ENCODE data around the gene HLA-DRB1.

The HLA-DRB1 gene

DNA sequence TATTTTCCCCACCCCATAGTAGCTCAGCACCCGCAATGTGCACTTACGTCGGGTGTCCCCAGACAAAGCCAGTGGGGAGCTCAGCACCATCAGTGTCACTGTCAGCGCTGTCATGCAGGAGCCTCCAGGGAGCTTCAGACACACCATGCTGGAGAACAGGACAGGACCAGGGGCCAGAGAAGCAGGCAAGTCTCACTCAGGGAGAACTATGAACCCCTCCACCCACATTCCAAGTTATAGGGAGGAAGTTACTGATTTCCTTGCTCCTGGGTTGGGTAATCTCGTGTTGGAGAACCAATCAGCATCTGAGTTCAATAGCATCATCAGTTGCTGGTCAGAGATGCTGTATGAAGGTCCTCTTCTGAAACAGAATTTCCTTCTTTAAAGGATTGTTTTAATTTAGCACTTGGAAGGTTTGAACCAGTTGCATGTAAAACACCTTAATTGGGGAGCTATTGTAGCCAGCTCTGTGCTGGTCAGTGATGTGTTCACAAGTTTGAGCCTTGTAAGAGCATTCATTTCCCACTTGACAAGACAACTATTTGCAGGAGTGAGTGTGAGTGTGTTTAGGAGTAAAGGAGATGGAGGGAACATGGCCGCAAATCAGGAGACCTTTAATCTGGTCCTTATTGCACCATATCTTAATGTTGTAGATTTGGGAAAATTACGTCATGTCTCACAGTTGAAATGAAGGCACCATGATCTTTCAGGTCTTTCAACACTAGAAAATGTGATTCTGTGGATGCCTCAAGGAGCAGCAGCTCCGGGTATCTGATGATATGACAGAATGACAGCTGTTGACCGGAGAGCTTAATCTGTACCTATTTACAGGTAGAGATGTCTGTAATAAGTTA is at the start of gene HLA-DRB1:
Gene HLA-DRB1 (minus strand): TSS at position 253 of the 854 bp plus-strand sequence. CDS start 106 bp downstream, at position 147.
- no peak for TF ChIP-seq GATA3 (IDR thresholded peaks at IDR 0.05; ENCODE audit: low read depth, low read length)
- no peak for TF ChIP-seq GATA2 (IDR thresholded peaks at IDR 0.05; ENCODE audit: low read depth, low read length)

DNA sequence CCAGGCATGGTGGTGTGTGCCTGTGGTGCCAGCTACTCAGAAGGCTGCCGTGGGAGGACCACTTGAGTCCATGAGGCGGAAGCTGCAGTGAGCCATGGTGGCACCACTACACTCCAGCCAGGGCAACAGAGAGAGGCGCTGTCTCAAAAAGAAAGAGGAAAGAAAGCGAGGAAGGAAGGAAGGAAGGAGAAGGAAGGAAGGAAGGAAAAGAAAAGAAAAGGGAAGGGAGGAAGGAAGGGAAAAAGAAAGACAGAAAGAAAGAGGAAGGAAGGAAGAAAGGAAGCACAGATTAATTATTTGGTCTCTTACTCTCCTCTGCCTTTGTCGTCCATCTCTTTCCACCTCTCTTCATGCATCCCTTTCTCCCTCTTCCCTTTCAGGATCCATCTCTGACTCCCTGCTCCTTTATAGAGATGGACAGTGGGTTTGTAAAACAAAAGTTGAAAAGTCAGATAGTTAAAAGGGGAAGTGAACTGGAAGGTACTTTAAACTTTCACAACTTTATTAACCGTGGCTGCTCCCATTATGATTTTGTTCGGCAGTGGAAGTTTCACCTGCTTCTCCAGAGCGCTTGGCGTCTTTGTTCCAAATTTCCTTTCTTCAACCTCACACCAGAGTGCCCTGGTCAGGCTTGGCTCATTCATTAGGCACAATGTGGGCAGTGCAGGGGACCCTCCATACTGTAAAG is 49.0 kb upstream of the HLA-DRB1 start:
- TF ChIP-seq GATA3 (IDR thresholded peaks at IDR 0.05; ENCODE audit: low read depth, low read length) (no peak), GATA2 (IDR thresholded peaks at IDR 0.05; ENCODE audit: low read depth, low read length) (no peak)

DNA sequence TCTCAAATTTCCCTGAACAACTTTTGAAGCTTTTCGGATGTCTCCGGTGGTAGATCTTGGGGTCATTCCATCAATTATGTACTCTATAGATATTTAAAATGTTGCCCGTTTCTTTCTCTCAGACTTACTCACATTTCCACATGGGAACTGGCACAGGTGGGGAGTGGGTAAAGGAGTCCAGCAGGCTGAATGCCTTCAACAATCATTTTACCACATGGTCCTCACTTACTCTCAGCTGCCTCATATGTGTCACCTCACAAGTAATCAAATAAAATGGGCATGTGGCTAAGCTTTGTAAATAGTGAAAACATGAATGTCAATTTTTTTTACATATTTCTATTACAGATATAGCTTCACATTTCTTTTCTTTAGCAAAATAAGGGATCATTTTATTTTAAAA is 48.2 kb upstream of the HLA-DRB1 start:
- no peak for TF ChIP-seq GATA3 (IDR thresholded peaks at IDR 0.05; ENCODE audit: low read depth, low read length)
- no peak for TF ChIP-seq GATA2 (IDR thresholded peaks at IDR 0.05; ENCODE audit: low read depth, low read length)

DNA sequence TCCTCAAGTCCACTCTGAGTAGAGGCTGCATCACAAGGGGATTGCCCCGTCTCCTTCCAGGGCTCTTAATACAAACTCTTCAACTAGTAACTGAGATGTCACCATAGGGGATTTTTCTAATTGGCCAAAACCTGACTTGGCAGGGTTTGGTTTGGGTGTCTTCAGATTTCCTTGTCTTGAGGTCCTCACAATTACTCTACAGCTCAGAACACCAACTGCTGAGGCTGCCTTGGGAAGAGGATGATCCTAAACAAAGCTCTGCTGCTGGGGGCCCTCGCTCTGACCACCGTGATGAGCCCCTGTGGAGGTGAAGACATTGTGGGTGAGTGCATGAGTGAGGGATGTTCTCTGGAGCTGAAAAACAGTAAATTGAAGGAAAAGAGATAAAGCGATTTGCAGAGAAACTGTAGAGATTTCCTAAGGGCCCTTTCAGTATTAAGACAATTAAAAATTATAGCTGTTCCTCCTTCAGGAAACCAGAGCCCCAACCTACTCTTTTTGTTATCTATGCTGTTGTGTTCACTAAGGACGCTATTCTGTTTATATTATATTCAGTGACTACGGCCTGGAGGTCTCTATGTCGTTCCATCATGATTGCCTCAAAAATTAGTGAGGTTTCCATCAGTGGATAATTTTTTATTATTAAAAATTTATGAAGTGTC is 47.7 kb upstream of the HLA-DRB1 start, which contains the start of gene HLA-DQA1:
Gene HLA-DQA1 (plus strand): TSS at position 188 of the 662 bp plus-strand sequence. CDS start 53 bp downstream, at position 241.
- TF ChIP-seq GATA3 (IDR thresholded peaks at IDR 0.05; ENCODE audit: low read depth, low read length) (no peak), GATA2 (IDR thresholded peaks at IDR 0.05; ENCODE audit: low read depth, low read length) (no peak)

DNA sequence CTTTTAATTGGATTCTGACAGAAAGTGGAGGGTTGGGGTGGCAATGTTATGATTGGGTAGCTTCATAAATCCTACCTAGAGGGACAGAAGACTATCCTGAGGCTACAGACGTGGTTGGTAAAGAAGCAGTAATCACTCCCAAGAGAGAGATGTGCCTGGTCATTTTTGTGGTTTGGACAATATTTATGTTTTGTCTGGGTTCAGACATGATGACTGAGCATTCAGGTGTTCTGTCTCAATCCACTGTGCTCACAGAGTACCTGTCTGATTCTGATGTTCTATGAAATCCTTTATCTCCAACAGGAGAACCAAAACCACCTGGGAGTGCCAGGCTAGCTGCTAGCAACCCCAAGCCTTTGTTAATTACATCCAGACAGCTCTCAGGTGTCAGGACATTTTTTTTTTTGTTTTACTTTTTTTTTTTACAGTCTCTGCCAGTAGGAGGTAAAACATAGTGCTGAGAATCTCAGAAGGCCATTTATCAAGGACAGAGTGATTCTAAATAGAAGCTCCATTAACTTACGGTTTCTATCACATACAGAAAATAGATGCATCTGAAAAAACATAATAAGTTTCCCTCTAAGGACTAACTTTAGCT is 46.0 kb upstream of the HLA-DRB1 start:
- no peak for TF ChIP-seq GATA3 (IDR thresholded peaks at IDR 0.05; ENCODE audit: low read depth, low read length)
- no peak for TF ChIP-seq GATA2 (IDR thresholded peaks at IDR 0.05; ENCODE audit: low read depth, low read length)

DNA sequence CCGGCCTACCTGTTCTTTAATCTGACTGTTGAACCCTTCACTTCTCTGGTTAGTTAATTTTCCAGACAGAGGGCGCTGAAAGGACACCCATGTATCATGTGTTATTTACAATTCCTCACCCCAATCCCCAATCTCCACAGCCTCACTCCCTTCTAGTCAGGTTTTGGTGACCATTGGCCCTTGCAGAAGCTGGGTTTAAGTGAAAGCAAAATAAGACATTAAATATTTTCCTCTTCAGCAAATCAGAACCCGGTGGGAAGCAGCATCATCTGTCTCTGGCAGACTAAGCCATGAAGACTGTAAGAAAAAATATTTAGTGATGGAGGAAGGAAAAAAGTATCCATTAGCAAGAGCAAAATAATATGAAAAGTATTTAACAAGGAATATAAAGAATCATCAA is 38.2 kb upstream of the HLA-DRB1 start:
- TF ChIP-seq GATA3 (IDR thresholded peaks at IDR 0.05; ENCODE audit: low read depth, low read length): no peak
- no peak for TF ChIP-seq GATA2 (IDR thresholded peaks at IDR 0.05; ENCODE audit: low read depth, low read length)

DNA sequence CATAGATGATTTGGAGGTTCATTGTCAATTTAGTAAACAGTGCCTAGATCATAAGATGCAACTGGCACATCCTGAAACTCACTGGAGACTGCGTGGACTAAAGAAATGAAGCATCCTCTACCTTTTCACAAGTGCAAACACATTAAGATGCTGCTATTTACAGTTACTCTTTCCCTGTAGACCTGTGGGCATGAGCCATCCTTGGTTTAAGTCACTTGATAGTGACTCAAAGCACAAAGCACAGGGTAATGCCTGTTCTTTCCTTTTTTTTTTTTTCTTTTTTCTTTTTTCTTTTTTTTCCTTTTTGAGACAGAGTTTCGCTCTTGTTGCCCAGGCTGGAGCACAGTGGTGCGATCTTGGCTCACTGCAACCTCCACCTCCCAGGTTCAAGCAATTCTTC is 37.6 kb upstream of the HLA-DRB1 start:
- TF ChIP-seq GATA3 (IDR thresholded peaks at IDR 0.05; ENCODE audit: low read depth, low read length): no peak
- no peak for TF ChIP-seq GATA2 (IDR thresholded peaks at IDR 0.05; ENCODE audit: low read depth, low read length)

DNA sequence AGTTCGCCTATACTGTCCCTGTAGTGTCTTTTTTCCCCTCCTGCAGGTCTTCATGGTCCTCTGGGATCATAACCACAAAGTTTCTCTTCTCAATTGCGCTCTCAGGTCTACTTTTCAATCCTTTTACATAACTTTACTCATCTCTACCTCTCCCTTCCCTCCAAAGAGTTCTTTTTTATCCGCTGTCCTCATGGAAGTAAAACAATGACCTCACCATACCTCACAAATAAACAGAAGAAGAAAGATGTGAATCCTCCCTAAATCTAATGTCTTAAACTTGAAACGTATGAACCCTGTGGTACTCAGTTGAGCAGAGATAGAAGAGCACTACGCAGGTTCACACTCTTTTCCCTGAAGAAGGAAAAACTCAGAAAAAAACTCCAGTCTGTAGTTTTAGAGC is 35.5 kb upstream of the HLA-DRB1 start:
- no peak for TF ChIP-seq GATA3 (IDR thresholded peaks at IDR 0.05; ENCODE audit: low read depth, low read length)
- TF ChIP-seq GATA2 (IDR thresholded peaks at IDR 0.05; ENCODE audit: low read depth, low read length): no peak

DNA sequence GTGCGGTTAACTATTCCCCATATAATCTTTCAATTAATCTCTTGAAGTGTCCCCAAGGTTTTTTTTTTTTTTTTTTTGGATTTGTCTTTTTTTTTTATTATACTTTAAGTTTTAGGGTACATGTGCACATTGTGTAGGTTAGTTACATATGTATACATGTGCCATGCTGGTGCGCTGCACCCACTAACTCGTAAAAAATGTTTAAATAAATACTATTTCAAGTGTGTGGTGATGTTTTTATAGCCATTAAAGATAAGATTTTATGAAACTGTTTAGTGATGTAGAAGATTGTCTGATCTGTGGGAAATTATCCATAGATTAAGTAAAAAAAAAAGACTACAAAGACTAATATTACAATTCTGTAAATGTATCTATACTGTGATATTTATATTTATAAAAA is 34.9 kb upstream of the HLA-DRB1 start:
- TF ChIP-seq GATA3 (IDR thresholded peaks at IDR 0.05; ENCODE audit: low read depth, low read length) (no peak), GATA2 (IDR thresholded peaks at IDR 0.05; ENCODE audit: low read depth, low read length) (no peak)

DNA sequence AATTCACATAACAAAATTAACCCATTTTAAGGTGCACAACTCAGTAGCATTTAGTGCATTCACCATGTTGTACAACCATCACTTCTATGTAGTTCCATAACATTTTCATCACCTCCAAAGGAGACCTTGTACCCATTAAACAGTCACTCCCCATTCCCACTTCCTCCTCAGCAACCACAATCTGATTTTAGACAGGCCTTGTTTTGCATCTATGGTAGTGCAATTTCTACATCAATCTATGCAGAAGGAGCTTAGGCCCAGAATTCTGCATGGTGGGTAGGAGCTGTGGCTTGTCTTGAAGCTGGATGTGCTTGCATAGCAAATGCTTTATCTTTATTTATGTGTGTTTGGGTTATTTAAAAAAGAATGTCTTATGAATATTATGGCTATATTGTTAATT is 34.0 kb upstream of the HLA-DRB1 start:
- TF ChIP-seq GATA3 (IDR thresholded peaks at IDR 0.05; ENCODE audit: low read depth, low read length): no peak
- TF ChIP-seq GATA2 (IDR thresholded peaks at IDR 0.05; ENCODE audit: low read depth, low read length): no peak

DNA sequence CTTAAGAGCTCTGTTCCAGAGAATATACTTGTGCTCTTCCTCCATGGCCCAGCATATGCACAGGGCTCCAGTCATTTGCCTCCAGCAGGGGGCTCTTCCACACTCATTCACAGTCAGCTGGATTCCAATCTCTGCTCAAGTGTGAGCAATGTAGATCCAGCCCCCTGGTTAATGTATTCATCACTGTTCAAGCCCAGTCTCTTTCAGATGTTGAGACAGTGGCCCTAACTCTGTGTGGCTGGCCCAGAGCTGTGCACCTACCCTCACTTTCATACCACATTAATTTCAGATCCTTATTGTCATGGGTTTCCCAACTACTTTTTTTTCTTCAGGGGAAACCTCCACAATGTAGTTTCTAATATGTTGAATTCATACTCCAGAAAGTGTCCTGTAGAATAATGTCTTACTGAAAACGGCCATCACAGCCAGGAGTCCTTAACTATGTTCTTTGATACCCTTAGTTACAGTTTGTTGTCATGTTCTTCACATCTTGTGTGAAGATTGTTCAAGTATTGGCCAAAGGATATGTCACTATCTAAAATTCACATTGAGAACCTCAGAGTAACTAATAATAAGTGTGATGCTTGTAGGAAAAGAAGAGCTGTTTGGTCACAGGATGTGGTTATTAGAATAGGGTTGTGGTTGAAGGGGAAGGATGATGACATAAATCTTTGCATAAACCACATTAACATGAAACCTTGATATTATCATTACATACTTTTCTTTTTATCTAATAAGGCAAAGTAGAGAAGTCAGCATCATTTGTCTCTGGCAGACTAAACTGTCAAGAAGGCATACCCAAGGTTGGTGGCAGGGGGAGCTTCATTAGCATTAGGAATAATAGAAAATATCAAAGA is 33.1 kb upstream of the HLA-DRB1 start:
- TF ChIP-seq GATA2 (IDR thresholded peaks at IDR 0.05; ENCODE audit: low read depth, low read length) (no peak), GATA3 (IDR thresholded peaks at IDR 0.05; ENCODE audit: low read depth, low read length) (no peak)

DNA sequence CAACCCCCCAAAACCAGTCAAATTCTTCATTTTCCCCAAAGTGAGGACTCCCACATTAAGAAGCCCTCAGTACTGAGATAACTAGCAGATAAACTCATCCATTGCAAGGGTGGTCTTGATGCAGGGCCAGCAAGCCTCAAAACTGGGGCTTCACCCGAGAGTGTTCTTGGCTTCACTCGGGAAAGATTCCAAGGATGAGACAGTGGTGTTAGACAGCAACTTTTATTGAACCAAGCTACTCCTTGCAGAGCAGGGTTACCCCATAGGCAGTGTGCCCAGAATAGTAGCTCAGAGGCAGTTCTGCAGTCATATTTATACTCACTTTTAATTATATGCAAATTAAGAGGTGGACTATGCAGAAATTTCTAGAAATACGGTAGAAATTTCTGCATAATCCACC is 31.7 kb upstream of the HLA-DRB1 start:
- TF ChIP-seq GATA3 (IDR thresholded peaks at IDR 0.05; ENCODE audit: low read depth, low read length) (no peak), GATA2 (IDR thresholded peaks at IDR 0.05; ENCODE audit: low read depth, low read length) (no peak)

DNA sequence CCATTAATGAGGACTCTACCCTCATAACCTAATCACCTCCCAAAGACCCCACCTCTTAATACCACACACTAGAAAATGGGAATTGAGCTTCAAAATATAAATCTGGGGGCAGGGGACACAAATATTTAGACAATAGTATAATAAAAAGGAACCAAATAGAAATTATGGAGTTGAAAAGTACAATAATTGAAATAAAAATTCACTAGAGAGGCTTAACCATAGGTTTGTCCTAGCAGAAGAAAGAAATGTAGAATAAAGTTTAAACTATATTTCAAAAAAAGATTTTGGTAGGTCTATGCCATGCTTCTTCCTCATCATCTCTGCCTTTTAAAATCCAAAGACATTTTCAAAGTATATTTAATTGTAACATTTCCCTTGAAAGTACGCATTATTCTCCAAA is 28.1 kb upstream of the HLA-DRB1 start:
- no peak for TF ChIP-seq GATA3 (IDR thresholded peaks at IDR 0.05; ENCODE audit: low read depth, low read length)
- TF ChIP-seq GATA2 (IDR thresholded peaks at IDR 0.05; ENCODE audit: low read depth, low read length): no peak
